ENCODE measurements around the gene KRTAP10-2. TPM values are rescaled to one million over a fixed set of nuclear protein-coding genes. Genes with fewer than 3 reads are reported as not detected.

The KRTAP10-2 gene
- total and polyA plus RNA-seq, 2 experiments from 2014 or later: 0.24 TPM; not detected in 1

- Histone ChIP-seq H3K4me3 (no peak overlapping the region), H3K36me3 (ENCODE audit: insufficient read depth) (no peaks in the 10 kb centered on the region), H4K20me1 (replicated peaks; ENCODE audit: insufficient read depth) (no peaks in the 10 kb centered on the region), H3K27ac (ENCODE audit: low read depth) (no peak overlapping the region), H2AFZ (0 out of 2 replicates have a peak overlapping the region, but pooled peaks have one; percentile 56), H3K4me2 (no peak overlapping the region), H3K4me1 (ENCODE audit: insufficient read depth) (no peaks in the 10 kb centered on the region), H3K79me2 (replicated peaks; ENCODE audit: insufficient read depth) (no peaks in the 10 kb centered on the region), H3K27me3 (ENCODE audit: insufficient read depth) (no peaks in the 10 kb centered on the region), H3F3A (replicated peaks; ENCODE audit: low read depth) (no peaks in the 10 kb centered on the region), H3K9me2 (ENCODE audit: insufficient read depth) (no peaks in the 10 kb centered on the region)
- TF ChIP-seq ETS1 (IDR thresholded peaks at IDR 0.05) (no peak), ZNF114 (CRISPR knock-in tag; IDR thresholded peaks at IDR 0.05) (no peak), ZNF462 (CRISPR knock-in tag; IDR thresholded peaks at IDR 0.05) (no peak), NANOG (IDR thresholded peaks at IDR 0.05; ENCODE audit: borderline replicate concordance) (no peak), REST (IDR thresholded peaks at IDR 0.05; ENCODE audit: unreplicated experiment) (no peak), EZH2phosphoT487 (IDR thresholded peaks at IDR 0.05; ENCODE audit: unreplicated experiment) (no peak), STAT1 (IDR thresholded peaks at IDR 0.05; ENCODE audit: unreplicated experiment) (no peak), EZH2 (IDR thresholded peaks at IDR 0.05; ENCODE audit: low read depth, unreplicated experiment) (no peak), CREB1 (CRISPR knock-in tag; IDR thresholded peaks at IDR 0.05; ENCODE audit: low read depth) (no peak), JUNB (IDR thresholded peaks at IDR 0.05; ENCODE audit: unreplicated experiment) (no peak), ZNF331 (CRISPR knock-in tag; IDR thresholded peaks at IDR 0.05; ENCODE audit: low read depth) (no peak), POLR2AphosphoS5 (IDR thresholded peaks at IDR 0.05; ENCODE audit: low read depth) (no peak), CTCF (conservative IDR thresholded peaks at IDR 0.05; ENCODE audit: low read depth in 2 of 2) (no peak)
- H3K27me3 Mint-ChIP-seq (ENCODE audit: insufficient read depth, low read depth, poor library complexity): peaks cover 13% of the 10 kb centered on the region
- peaks cover 25% of the 10 kb centered on the region for H3K9me3 Mint-ChIP-seq
- DNase-seq (ENCODE audit: low spot score) (no peak), ATAC-seq (peak; percentile 46; the same call in 2 of the 3 replicates)
- no peaks in the 10 kb centered on the region; the same call in 2 of the 3 replicates for H3K4me1 Mint-ChIP-seq
- peaks cover 4% of the 10 kb centered on the region; the same call in 2 of the 3 replicates for H3K36me3 Mint-ChIP-seq (ENCODE audit: low read depth)
- no peak overlapping the region for H3K27ac Mint-ChIP-seq
- no peak overlapping the region for H3K4me3 Mint-ChIP-seq
These were observed 17.0 kb upstream of the KRTAP10-2 start for GRCh38 chr21:44568261-44568660.

Data from GM23338 (cell line).